ENCODE measurements around the gene ITGB1BP1.

- TF ChIP-seq POLR2A (IDR thresholded peaks at IDR 0.05): no peak
- no peak for TF ChIP-seq CTCF (IDR thresholded peaks at IDR 0.05 in 4 of 5, conservative IDR thresholded peaks at IDR 0.05 in 1 of 5)
Measured at GRCh38 chr2:9388199-9388681, 35.1 kb downstream of the ITGB1BP1 start.

Measured in gastrocnemius medialis (tissue), 4 donors.